ENCODE results near the gene SYNGR4.

SYNGR4 gene

DNA sequence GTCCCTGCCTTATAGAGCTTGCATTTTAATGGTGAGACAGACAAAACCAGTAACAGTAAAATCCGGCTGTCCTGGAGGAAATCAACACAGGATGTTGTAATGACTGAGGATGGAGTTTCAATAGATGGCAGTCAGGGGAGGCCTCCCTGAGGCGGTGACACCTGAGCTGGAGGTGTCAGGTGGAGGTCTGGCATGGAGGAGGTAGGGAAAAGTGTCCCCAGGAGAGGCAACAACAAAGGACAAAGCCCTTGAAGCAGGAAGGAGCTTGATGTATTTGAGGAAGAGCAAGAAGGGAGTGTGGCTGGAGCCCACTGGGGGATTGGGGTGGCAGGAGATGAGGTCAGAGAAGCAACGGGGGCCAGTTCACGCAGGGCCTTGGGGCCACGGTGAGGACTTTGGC, 37.1 kb downstream of the SYNGR4 start:
- Histone ChIP-seq H3K27me3 (peaks cover 14% of the 10 kb centered on the region), H3K4me1 (peaks cover 13% of the 10 kb centered on the region), H3K4me3 (ENCODE audit: low read depth, low read length) (no peak overlapping the region), H3K36me3 (no peaks in the 10 kb centered on the region), H3K9me3 (no peaks in the 10 kb centered on the region)
- no peak for TF ChIP-seq CTCF (IDR thresholded peaks at IDR 0.05; ENCODE audit: low read depth, low read length)
- no peak for DNase-seq

DNA sequence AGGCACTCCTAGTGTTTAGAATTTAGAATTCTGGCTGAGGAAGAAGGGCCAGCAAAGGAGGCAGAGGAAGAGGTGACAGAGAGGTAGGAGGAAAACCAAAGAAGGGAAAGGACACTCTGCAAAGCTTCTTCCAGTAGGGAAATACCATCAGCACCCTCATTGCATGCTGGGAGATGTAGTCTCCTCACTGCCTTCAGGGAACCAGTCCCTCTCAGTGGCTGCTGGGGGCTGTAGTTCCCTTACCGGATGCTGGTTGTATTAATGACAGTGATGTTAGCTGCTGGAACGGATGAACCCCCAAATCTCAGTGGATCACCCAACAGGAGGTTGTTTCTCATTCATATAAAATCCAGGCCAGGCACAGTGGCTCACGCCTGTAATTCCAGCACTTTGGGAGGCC, 39.4 kb downstream of the SYNGR4 start:
- peak; percentile 78 for DNase-seq

GRCh38 chr19:48405010-48405659, 41.0 kb downstream of the SYNGR4 start:
- no peaks in the 10 kb centered on the region for H3K36me3 ChIP-seq
- peaks cover 5% of the 10 kb centered on the region for H3K4me1 ChIP-seq
- no peaks in the 10 kb centered on the region for H3K9me3 ChIP-seq
- no peak for TF ChIP-seq CTCF (IDR thresholded peaks at IDR 0.05; ENCODE audit: low read depth, low read length)
- DNase-seq = no peak
- H3K4me3 ChIP-seq (ENCODE audit: low read depth, low read length) = no peak overlapping the region
- H3K27me3 ChIP-seq = no peaks in the 10 kb centered on the region

More for the DNA sequence above, 39.4 kb downstream of the SYNGR4 start:
- H3K4me3 ChIP-seq (ENCODE audit: low read depth, low read length) = no peak overlapping the region
- TF ChIP-seq CTCF (IDR thresholded peaks at IDR 0.05; ENCODE audit: low read depth, low read length) = no peak
- H3K36me3 ChIP-seq = no peaks in the 10 kb centered on the region
- no peaks in the 10 kb centered on the region for H3K9me3 ChIP-seq
- H3K4me1 ChIP-seq = peaks cover 11% of the 10 kb centered on the region
- no peaks in the 10 kb centered on the region for H3K27me3 ChIP-seq

DNA sequence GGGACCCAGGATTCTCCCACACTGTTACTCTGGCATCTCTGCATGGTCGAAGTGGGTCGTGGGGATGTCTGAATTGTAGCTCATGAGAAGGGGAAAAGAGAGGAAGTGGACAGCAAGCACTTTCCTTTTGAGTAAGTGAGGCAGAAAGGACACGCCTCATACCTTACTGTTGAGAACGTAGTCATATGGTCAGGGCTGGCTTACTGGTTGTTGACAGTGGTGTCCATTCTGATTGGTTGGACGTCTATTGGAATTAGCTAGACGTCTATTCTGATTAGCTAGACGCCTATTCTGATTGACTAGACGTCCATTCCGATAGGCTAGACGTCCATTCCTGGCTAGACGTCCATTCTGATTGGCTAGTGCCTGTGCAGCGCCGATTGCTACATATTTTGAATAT, 41.7 kb downstream of the SYNGR4 start:
- TF ChIP-seq CTCF (IDR thresholded peaks at IDR 0.05; ENCODE audit: low read depth, low read length) = no peak
- no peaks in the 10 kb centered on the region for H3K36me3 ChIP-seq
- H3K9me3 ChIP-seq = no peaks in the 10 kb centered on the region
- no peaks in the 10 kb centered on the region for H3K27me3 ChIP-seq
- H3K4me3 ChIP-seq (ENCODE audit: low read depth, low read length) = no peak overlapping the region
- H3K4me1 ChIP-seq = peaks cover 5% of the 10 kb centered on the region
- DNase-seq = no peak

DNA sequence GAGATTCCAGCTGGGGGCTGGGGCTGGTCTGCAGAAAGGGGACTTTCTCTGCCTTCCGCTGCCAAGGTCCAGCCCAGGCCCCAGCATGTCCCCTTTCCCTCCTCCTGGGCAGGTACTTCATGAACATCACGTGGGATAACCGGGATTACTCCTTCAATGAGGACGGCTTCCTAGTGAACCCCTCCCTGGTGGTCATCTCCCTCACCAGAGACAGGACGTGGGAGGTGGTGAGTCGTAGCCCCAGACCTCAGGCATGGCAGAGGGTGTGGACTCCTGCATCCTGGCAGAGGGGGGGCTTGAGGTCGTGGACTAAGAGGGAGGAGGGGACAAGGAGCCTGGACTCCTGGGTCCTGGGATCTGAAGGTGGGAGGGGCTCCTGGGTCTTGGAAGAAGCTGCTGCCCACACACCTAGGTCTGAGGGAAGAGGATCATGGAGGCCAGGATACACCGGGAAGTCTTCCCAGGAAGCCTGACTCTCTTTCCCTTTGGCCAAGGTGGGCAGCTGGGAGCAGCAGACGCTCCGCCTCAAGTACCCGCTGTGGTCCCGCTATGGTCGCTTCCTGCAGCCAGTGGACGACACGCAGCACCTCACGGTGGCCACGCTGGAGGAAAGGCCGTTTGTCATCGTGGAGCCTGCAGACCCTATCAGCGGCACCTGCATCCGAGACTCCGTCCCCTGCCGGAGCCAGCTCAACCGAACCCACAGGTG, 49.9 kb downstream of the SYNGR4 start:
- no peak for TF ChIP-seq CTCF (IDR thresholded peaks at IDR 0.05; ENCODE audit: low read depth, low read length)
- no peaks in the 10 kb centered on the region for H3K9me3 ChIP-seq
- H3K4me3 ChIP-seq (ENCODE audit: low read depth, low read length) = peak overlapping the region; percentile 10
- H3K27me3 ChIP-seq = peaks cover 5% of the 10 kb centered on the region
- no peak for DNase-seq
- no peaks in the 10 kb centered on the region for H3K36me3 ChIP-seq
- no peaks in the 10 kb centered on the region for H3K4me1 ChIP-seq

DNA sequence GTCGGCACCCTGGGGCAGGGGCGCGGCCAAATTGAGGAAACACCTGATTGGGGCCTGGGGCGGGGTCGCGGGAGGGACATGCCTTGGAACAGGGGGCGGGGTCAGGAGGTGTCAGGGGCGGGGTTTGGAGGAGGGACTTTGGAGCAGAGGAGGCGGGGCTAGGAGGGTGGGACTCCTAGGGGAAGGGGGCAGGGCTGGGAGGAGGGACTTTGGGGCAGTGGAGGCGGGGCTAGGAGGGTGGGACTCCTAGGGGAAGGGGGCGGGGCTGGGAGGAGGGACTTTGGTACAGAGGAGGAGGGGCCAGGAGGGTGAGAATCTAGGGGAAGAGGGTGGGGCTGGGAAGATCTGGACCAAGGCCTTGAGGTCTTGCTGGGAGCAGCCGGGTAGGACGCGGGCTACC, 51.2 kb downstream of the SYNGR4 start:
- DNase-seq = peak; percentile 87
- Histone ChIP-seq H3K9me3 (no peaks in the 10 kb centered on the region), H3K27me3 (peaks cover 5% of the 10 kb centered on the region), H3K4me1 (no peaks in the 10 kb centered on the region), H3K4me3 (ENCODE audit: low read depth, low read length) (no peak overlapping the region), H3K36me3 (no peaks in the 10 kb centered on the region)
- TF ChIP-seq CTCF (IDR thresholded peaks at IDR 0.05; ENCODE audit: low read depth, low read length) = no peak
